H7 (cell line): ENCODE results near the gene WDR20. TPM values are rescaled to one million over a fixed set of nuclear protein-coding genes. Genes with fewer than 3 reads are reported as not detected.
"Not testable (repeated sequence)": the region's sequence is repeated elsewhere in the genome, so short reads cannot be mapped to it uniquely, and the experiment has no call there.

Source experiments
- DNase-seq: peaks from one replicate; pipeline ENCODE4 v3.0.0; 2012
- H3K27me3 ChIP-seq: 2 replicates; pipeline ENCODE4 v1.6.0; 2011; ENCODE audit warnings: mild to moderate bottlenecking, low read length; ENCODE audit not compliant: control insufficient read depth, insufficient read depth
- H3K36me3 ChIP-seq: replicated peaks from 2 replicates; pipeline ENCODE4 v1.5.1; 2011; ENCODE audit warnings: low read length; ENCODE audit not compliant: control insufficient read depth, insufficient read depth
- H3K4me3 ChIP-seq: 2 replicates; pipeline ENCODE4 v1.5.1; 2011; ENCODE audit warnings: low read depth, mild to moderate bottlenecking, control low read depth, low read length, moderate library complexity; ENCODE audit not compliant: insufficient read depth
- total RNA-seq: library from RNA; depleted of rRNA; stranded (reverse); fragments of >200 nt; shearing (Covaris generic); gene quantifications from 2 replicates; pipeline ENCODE4 v1.2.3, GENCODE V29; 2014; rRNA removed

The WDR20 gene
- 14.7 and 16.5 TPM in 2 replicates for total RNA-seq

DNA sequence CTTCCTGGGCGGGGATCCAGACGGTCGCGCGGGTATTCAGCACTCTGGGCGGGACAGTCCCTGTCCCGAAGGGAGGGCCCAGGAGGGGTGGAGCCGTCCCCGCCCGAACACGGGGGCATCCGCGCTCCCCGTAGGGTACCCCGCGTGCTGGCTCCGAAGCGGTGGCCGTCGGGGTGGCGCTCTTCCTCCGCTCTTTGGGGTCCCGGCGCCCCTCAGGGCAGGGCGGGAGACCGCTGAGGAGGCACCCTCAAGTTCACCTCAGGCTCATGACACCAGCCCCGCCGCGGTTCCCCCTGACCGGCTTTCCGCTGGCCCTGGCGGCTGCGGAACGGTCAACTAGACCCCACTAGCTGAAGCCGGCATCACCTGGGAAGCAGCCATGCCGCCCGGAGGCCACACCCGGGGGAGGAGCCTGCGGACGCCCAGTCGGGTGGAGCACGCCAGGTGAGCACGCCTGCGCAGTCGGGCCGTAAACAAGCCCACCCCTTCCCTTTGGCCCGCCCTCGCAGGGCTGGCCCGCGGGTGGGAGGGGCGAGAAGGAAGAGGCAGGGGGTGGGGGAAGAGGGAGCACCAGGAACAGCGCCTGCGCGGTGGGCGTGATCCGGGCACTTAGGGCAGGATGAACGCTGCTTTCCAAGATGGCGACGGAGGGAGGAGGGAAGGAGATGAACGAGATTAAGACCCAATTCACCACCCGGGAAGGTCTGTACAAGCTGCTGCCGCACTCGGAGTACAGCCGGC is at the start of gene WDR20:
TSS of gene WDR20 (plus strand) at position 612 of the 741 bp plus-strand sequence. CDS start at position 639, 27 bp downstream.
- Histone ChIP-seq H3K27me3 (no peaks in the 10 kb centered on the region), H3K4me3 (peak within 1 kb of the TSS; percentile 81)
- peak; percentile 100 for DNase-seq

DNA sequence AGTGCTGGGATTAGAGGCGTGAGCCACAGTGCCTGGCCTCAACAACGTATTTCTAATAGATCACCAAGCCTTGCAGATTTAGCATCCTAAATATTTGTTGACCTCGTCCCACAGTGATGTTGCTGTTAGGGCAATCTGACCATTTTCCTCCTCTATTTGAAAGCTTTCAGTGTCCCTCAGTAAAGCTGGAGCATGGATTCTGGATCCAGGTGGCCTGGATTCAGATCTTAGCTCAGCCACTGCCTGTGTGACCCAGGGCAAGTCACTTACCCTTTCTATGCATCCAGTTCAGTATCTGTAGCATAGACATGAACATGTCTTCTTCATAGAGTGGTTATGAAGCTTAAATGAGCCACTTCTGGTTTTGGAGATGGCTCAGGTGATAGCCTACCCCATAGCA is 49.0 kb upstream of the WDR20 start:
- DNase-seq, result no peak
- Histone ChIP-seq H3K27me3 (no peaks in the 10 kb centered on the region), H3K36me3 (peaks cover 3% of the 10 kb centered on the region; the same call in 1 of the 2 replicates)

More for the DNA sequence above, at the start of gene WDR20:
- no peaks in the 10 kb centered on the region; the same call in 1 of the 2 replicates for H3K36me3 ChIP-seq

DNA sequence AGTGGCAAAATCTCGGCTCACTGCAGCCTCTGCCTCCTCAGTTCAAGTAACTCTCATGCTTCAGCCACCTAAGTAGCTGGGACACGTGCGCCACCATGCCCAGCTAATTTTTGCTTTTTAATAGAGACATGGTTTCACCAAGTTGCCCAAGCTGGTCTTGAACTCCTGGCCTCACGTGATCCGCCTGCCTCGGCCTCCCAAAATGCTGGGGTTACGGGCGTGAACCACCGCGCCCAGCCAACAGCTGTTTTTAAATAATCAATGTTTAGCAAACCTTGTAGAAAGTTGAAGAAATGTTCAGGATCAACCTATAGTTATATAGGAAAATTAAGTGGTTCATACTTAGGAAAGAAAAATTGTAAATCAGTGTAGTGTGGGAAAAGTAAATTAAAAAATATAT is 46.9 kb upstream of the WDR20 start:
- H3K27me3 ChIP-seq, result no peaks in the 10 kb centered on the region
- no peak overlapping the region for H3K4me3 ChIP-seq
- no peak for DNase-seq
- no peaks in the 10 kb centered on the region for H3K36me3 ChIP-seq

More for the DNA sequence above, 49.0 kb upstream of the WDR20 start:
- H3K4me3 ChIP-seq, result no peak overlapping the region

DNA sequence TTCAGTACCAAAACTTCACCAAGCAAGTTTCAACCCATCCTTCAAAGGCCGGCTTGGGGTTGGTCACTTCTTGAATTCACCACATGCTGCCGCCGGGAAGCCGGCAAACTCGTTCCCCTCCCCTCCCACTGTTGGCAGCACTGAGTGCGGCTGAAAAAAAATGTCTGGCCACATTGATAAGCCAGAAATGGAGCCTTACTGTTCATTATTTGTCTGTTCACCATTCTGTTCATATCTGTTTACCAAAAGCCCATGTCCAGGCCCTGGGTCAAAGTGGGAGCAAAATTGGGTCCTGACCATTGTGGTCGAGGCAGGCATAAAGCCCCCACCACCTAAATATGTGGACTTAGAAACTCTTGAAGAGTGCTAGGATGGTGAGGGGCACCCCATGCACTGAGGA is 45.6 kb upstream of the WDR20 start:
- Histone ChIP-seq H3K36me3 (no peaks in the 10 kb centered on the region), H3K27me3 (no peaks in the 10 kb centered on the region), H3K4me3 (no peak overlapping the region)
- peak; percentile 67 for DNase-seq

- Histone ChIP-seq H3K27me3 (no peaks in the 10 kb centered on the region), H3K36me3 (no peaks in the 10 kb centered on the region), H3K4me3 (no peak overlapping the region)
- no peak for DNase-seq
These were observed 44.3 kb upstream of the WDR20 start for GRCh38 chr14:102095231-102095870.

DNA sequence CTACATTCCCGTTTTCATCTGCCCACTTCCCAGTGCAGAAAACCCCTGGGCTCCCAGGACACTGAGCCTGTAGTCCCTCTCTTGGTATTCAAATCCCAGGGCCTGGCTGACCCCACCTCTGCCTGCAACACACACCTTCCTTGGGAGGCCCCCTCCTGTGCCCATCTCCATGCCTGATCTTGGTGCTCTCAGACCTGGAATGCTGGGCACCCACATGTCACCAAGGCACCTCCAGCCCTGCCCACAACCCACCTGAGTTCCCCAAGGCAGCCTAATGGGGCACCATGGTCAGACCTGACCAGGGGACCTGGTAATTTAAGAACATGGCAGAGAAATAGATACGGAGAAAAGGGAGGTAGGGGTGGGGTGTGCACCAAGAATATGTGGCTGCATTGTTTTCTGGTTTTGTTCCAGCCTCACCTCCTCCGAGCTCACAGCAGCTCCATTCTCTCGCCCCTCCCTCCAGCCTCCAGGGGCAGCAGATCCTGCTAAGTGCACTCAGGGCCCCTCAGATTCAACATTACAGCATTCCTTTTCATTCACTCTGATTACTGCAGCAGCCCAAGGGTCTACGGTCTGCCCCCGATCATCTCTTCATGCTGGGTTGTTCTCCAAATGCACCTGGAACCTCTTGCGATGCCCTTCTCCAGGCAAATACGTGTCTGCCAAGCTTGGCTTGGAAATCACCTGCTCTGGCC is 43.7 kb upstream of the WDR20 start:
- no peak overlapping the region for H3K4me3 ChIP-seq
- peak; percentile 43 for DNase-seq

GRCh38 chr14:102096569-102097188 is 43.0 kb upstream of the WDR20 start:
- Histone ChIP-seq H3K27me3 (no peaks in the 10 kb centered on the region), H3K36me3 (no peaks in the 10 kb centered on the region), H3K4me3 (no peak overlapping the region)
- DNase-seq, result peak; percentile 78

More for the DNA sequence above, 43.7 kb upstream of the WDR20 start:
- no peaks in the 10 kb centered on the region for H3K36me3 ChIP-seq
- no peaks in the 10 kb centered on the region for H3K27me3 ChIP-seq

DNA sequence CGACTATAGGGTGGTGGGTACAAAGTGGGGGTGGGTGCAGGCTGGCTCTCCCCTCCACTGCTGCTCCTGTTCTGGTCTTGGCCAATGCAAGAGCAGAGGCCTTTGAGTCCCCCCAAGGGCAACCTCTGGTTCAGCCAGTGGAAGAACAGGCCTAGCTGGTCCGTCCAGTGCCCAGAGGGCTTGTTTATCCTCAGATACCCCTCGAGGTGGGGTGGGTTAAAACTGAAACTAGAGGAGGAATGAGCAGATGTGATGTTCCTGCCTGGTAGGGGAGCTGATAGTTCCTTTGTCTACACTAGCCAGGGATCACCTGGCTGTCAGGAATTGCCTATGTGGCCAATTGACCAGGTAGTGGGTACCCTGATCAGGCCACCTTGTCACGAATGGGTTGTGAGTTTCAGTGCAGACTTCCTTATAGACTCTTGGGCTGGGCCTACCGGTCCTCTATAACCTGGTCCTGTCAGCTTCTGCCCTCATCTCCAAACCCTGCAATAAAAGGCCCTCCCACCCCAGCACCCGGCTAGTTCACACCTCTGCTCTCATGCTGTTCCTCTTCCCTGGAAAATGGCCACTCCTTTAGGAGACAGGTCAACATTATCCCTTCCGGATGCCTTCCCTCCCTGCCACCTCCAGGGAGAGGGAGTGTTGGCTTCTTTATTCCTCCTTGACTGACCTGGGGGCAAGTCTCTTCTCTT is 42.1 kb upstream of the WDR20 start:
- Histone ChIP-seq H3K36me3 (no peaks in the 10 kb centered on the region), H3K4me3 (no peak overlapping the region), H3K27me3 (no peaks in the 10 kb centered on the region)
- no peak for DNase-seq

GRCh38 chr14:102103062-102103695 is 36.5 kb upstream of the WDR20 start:
- H3K27me3 ChIP-seq, result no peaks in the 10 kb centered on the region
- no peak for DNase-seq
- no peak overlapping the region for H3K4me3 ChIP-seq
- no peaks in the 10 kb centered on the region for H3K36me3 ChIP-seq

GRCh38 chr14:102105369-102105768 is 34.3 kb upstream of the WDR20 start:
- H3K4me3 ChIP-seq, result no peak overlapping the region
- no peak for DNase-seq
- H3K27me3 ChIP-seq, result no peaks in the 10 kb centered on the region
- no peaks in the 10 kb centered on the region for H3K36me3 ChIP-seq

DNA sequence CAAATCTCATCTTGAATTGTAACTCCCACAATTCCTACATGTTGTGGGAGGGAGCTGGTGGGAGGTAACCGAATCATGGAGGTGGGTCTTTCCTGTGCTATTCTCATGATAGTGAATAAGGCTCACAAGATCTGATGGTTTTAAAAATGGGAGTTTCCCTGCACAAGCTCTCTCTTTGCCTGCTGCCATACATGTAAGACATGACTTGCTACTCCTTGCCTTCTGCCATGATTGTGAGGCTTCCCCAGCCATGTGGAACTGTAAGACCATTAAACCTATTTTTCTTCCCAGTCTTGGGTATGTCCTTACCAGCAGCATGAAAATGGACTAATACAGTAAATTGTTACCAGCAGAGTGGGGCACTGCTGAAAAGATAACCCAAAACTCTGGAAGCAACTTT is 30.4 kb upstream of the WDR20 start:
- H3K27me3 ChIP-seq, H3K36me3 ChIP-seq, H3K4me3 ChIP-seq, DNase-seq: not testable (repeated sequence)

DNA sequence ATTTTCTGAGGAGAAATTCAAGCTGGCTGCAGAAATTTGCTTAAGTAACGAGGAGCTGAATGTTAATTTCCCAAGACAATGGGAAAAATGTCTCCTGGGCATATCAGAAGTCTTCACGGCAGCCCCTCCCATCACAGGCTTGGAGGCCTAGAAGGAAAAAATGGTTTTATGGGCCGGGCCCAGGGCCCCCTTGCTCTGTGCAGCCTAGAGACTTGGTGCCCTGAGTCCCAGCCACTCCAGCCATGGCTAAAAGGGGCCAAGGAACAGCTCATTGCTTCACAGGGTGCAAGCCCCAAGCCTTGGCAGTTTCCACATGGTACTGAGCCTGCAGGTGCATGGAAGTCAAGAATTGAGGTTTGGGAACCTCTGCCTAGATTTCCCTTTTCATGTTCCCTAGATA is 28.6 kb upstream of the WDR20 start:
- H3K27me3 ChIP-seq, result no peaks in the 10 kb centered on the region
- no peak for DNase-seq
- no peak overlapping the region for H3K4me3 ChIP-seq
- no peaks in the 10 kb centered on the region for H3K36me3 ChIP-seq

DNA sequence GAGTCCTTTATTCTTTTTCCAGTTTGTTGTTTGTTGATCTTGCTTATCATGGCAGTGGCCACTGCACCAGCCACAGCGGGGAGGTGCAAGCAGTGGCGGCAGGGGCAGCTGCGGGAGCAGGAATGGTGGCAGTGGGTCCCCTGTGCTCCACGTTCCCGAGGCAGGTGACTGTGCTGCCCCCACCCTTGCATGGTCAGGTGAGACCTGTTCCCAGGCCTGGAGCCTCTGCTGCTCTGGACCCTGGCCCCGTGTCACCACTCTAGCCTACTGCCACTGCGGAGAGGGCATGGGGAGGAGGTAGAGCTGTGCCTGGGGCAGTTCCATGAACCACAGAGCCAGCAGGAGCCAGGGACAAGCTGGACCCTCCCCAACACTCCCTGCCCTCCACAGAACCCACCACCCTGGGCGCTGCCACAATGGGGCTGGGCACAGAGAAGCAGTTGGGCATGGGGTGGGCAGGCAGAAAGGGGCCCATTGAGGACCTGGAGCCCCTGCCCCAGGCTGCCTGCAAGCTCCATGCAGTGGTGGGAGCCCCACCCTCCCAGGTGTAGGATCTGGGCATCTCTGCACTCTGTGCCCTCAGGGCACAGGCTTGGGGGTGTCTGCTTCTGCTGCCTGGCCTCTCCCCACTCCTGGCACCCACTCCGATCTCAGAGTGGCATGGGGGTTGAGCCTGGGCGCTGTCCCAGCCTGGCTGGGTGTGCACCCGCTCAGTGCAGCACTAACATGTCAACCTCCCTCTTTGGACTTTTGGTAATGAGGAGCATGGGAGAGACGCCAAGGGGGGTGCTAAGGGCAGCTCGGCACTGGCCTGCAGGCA is 23.1 kb upstream of the WDR20 start:
- no peak for DNase-seq
- Histone ChIP-seq H3K4me3 (no peak overlapping the region), H3K27me3 (no peaks in the 10 kb centered on the region), H3K36me3 (no peaks in the 10 kb centered on the region)
